Muscle layer of duodenum (tissue), 2 donors: Measurements from ENCODE around the gene QRICH1.

Experiments used
- H3K27ac ChIP-seq: one replicate; pipeline ENCODE4 v1.7.0; 2013; ENCODE audit warnings: mild to moderate bottlenecking, low read length
- H3K27me3 ChIP-seq: one replicate; pipeline ENCODE4 v1.7.0; 2013; ENCODE audit warnings: low read depth, mild to moderate bottlenecking, control low read depth, low read length
- H3K36me3 ChIP-seq, 2 donors: one replicate each; pipeline ENCODE4 v1.7.0; 2013; ENCODE audit warnings: low read length in 2 of 2, control low read depth in 1 of 2, mild to moderate bottlenecking in 1 of 2; ENCODE audit not compliant: insufficient read depth in 2 of 2, control insufficient read depth in 1 of 2
- H3K4me1 ChIP-seq, 2 donors: one replicate each; pipeline ENCODE4 v1.7.0; 2013; ENCODE audit warnings: low read length in 2 of 2, mild to moderate bottlenecking in 2 of 2, control low read depth in 1 of 2, moderate library complexity in 1 of 2; ENCODE audit not compliant: insufficient read depth in 2 of 2, control insufficient read depth in 1 of 2
- H3K4me3 ChIP-seq, 2 donors: one replicate each; pipeline ENCODE4 v1.7.0; 2013; ENCODE audit warnings: low read length in 2 of 2, low read depth in 1 of 2, mild to moderate bottlenecking in 1 of 2
- H3K9me3 ChIP-seq, 2 donors: one replicate each; pipeline ENCODE4 v1.7.0; 2013; ENCODE audit warnings: low read length in 2 of 2, control low read depth in 1 of 2, mild to moderate bottlenecking in 1 of 2; ENCODE audit not compliant: control insufficient read depth in 1 of 2
- donor health status: healthy.

Gene QRICH1

GRCh38 chr3:49124991-49125670 lies 31.3 kb upstream of the QRICH1 start:
- Histone ChIP-seq H3K4me3 (no peak overlapping the region), H3K9me3 (no peaks in the 10 kb centered on the region), H3K4me1 (peaks cover under 1 to 5% of the 10 kb centered on the region in 2 donors), H3K36me3 (peaks cover 43 to 76% of the 10 kb centered on the region in 2 donors), H3K27ac (no peak overlapping the region), H3K27me3 (no peaks in the 10 kb centered on the region)

GRCh38 chr3:49124203-49124602 lies 30.3 kb upstream of the QRICH1 start:
- Histone ChIP-seq H3K27ac (no peak overlapping the region), H3K27me3 (no peaks in the 10 kb centered on the region), H3K9me3 (no peaks in the 10 kb centered on the region), H3K4me3 (no peak overlapping the region), H3K4me1 (peaks cover 10 to 14% of the 10 kb centered on the region in 2 donors), H3K36me3 (peaks cover 41 to 73% of the 10 kb centered on the region in 2 donors)

- H3K27me3 ChIP-seq, result no peaks in the 10 kb centered on the region
- H3K36me3 ChIP-seq, result peaks cover 44 to 73% of the 10 kb centered on the region in 2 donors
- no peak overlapping the region for H3K4me3 ChIP-seq
- no peak overlapping the region for H3K27ac ChIP-seq
- H3K4me1 ChIP-seq, result peaks cover 13 to 19% of the 10 kb centered on the region in 2 donors
- no peaks in the 10 kb centered on the region for H3K9me3 ChIP-seq
Observed at GRCh38 chr3:49123687-49124086, 29.8 kb upstream of the QRICH1 start.

GRCh38 chr3:49122886-49123545 lies 29.1 kb upstream of the QRICH1 start:
- no peaks in the 10 kb centered on the region for H3K27me3 ChIP-seq
- no peaks in the 10 kb centered on the region for H3K9me3 ChIP-seq
- H3K36me3 ChIP-seq, result peaks cover 38 to 72% of the 10 kb centered on the region in 2 donors
- no peak overlapping the region for H3K4me3 ChIP-seq
- H3K27ac ChIP-seq, result no peak overlapping the region
- peaks cover 13 to 22% of the 10 kb centered on the region in 2 donors for H3K4me1 ChIP-seq

- Histone ChIP-seq H3K9me3 (no peaks in the 10 kb centered on the region), H3K4me1 (peaks cover 13 to 22% of the 10 kb centered on the region in 2 donors), H3K27me3 (no peaks in the 10 kb centered on the region), H3K27ac (no peak overlapping the region), H3K4me3 (no peak overlapping the region), H3K36me3 (peaks cover 44 to 76% of the 10 kb centered on the region in 2 donors)
Observed at GRCh38 chr3:49122451-49122850, 28.6 kb upstream of the QRICH1 start.

- H3K36me3 ChIP-seq, result peaks cover 48 to 81% of the 10 kb centered on the region in 2 donors
- no peak overlapping the region for H3K4me3 ChIP-seq
- H3K27me3 ChIP-seq, result no peaks in the 10 kb centered on the region
- peaks cover 13 to 22% of the 10 kb centered on the region in 2 donors for H3K4me1 ChIP-seq
- no peak overlapping the region for H3K27ac ChIP-seq
- no peaks in the 10 kb centered on the region for H3K9me3 ChIP-seq
Observed at GRCh38 chr3:49122022-49122421, 28.2 kb upstream of the QRICH1 start.

- Histone ChIP-seq H3K27me3 (no peaks in the 10 kb centered on the region), H3K36me3 (peaks cover 52 to 83% of the 10 kb centered on the region in 2 donors), H3K4me3 (peak overlapping the region in 1 of 2 donors; percentile 98), H3K4me1 (peaks cover 13 to 22% of the 10 kb centered on the region in 2 donors), H3K27ac (peak overlapping the region; percentile 93), H3K9me3 (no peaks in the 10 kb centered on the region)
Observed at GRCh38 chr3:49121132-49121736, 27.4 kb upstream of the QRICH1 start.

GRCh38 chr3:49120438-49121131 lies 26.7 kb upstream of the QRICH1 start, which contains the start of gene USP19:
USP19 (minus strand) TSS chr3:49120823; CDS start chr3:49119145, 1,678 bp downstream.
- Histone ChIP-seq H3K27me3 (no peaks in the 10 kb centered on the region), H3K36me3 (peaks cover 52 to 83% of the 10 kb centered on the region in 2 donors), H3K9me3 (no peaks in the 10 kb centered on the region), H3K27ac (peak within 1 kb of the TSS; percentile 93), H3K4me1 (peaks cover 13 to 22% of the 10 kb centered on the region in 2 donors), H3K4me3 (peak within 1 kb of the TSS; percentile 96 to 98)

- peaks cover 52 to 83% of the 10 kb centered on the region in 2 donors for H3K36me3 ChIP-seq
- H3K4me3 ChIP-seq, result peak overlapping the region; percentile 96 to 98
- no peaks in the 10 kb centered on the region for H3K9me3 ChIP-seq
- peaks cover 13 to 22% of the 10 kb centered on the region in 2 donors for H3K4me1 ChIP-seq
- no peaks in the 10 kb centered on the region for H3K27me3 ChIP-seq
- H3K27ac ChIP-seq, result peak overlapping the region; percentile 93
Observed at GRCh38 chr3:49120096-49120437, 26.2 kb upstream of the QRICH1 start.

GRCh38 chr3:49119439-49119838 lies 25.6 kb upstream of the QRICH1 start:
- Histone ChIP-seq H3K36me3 (peaks cover 52 to 83% of the 10 kb centered on the region in 2 donors), H3K4me1 (peaks cover 13 to 22% of the 10 kb centered on the region in 2 donors), H3K27ac (peak overlapping the region; percentile 93), H3K27me3 (no peaks in the 10 kb centered on the region), H3K9me3 (no peaks in the 10 kb centered on the region), H3K4me3 (peak overlapping the region; percentile 96 to 98)

GRCh38 chr3:49119036-49119435 lies 25.2 kb upstream of the QRICH1 start:
- H3K9me3 ChIP-seq, result no peaks in the 10 kb centered on the region
- H3K4me3 ChIP-seq, result peak overlapping the region; percentile 96 to 98
- H3K27ac ChIP-seq, result peak overlapping the region; percentile 93
- H3K4me1 ChIP-seq, result peaks cover 13 to 22% of the 10 kb centered on the region in 2 donors
- H3K27me3 ChIP-seq, result no peaks in the 10 kb centered on the region
- peaks cover 52 to 83% of the 10 kb centered on the region in 2 donors for H3K36me3 ChIP-seq
